ENCODE data around the gene C6. TPM values are rescaled to one million over a fixed set of nuclear protein-coding genes. Genes with fewer than 3 reads are reported as not detected.

Gene C6
- total and polyA plus RNA-seq, 9 of the 15 experiments (the other 6 are each of a cell fraction or from before 2014, with no cell fraction given), result 0.09 TPM; not detected in 8

DNA sequence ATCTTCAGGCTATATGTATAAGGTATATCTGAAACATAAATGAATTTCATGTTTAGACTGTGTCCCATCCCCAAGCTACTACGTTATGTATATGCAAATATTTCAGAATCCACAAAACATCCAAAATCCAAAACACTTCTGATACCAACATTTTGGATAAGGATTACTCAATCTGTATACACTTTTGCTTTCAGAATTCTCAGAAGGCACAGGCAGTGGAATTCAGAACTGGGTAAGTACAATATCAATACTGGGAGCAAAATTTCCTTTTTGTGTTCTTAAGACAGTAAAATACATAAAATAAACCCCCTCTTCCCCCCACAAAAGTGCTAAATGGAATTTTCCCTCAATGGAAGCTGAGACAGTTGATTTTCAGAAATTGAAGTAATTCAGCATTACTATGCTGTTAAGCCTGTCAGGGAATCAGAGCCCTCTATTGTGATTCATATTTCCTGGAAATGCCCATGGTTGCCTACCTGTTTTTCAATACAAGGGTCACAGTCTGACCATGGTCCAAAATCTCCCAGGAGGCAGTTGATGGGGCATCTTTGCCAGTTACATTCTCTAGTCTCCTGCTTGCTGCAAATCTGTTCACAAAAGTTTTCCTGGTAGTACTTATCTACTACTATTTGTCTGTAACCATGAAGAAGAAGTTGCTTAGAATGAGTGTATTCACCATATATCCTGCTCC lies 12.1 kb downstream of the C6 start:
- H3K27me3 ChIP-seq (ENCODE audit: control insufficient read depth in 2 of 2, insufficient read depth in 2 of 2, low read length in 2 of 2), result no peaks in the 10 kb centered on the region
- no peak overlapping the region for H3K9ac ChIP-seq (ENCODE audit: insufficient read depth in 1 of 2, low read depth in 2 of 2, low read length in 2 of 2)
- 0% methylated on average over 1 of the region's 1 CpG for WGBS (ENCODE audit: insufficient coverage, low coverage, missing lambda C conversion rate)
- no peaks in the 10 kb centered on the region for H3K4me1 ChIP-seq (replicated peaks in 1 of 2; ENCODE audit: control insufficient read depth in 2 of 2, insufficient read depth in 2 of 2, low read length in 2 of 2)
- H4K20me1 ChIP-seq (replicated peaks; ENCODE audit: control insufficient read depth, insufficient read depth, low read length), result no peaks in the 10 kb centered on the region
- H3K36me3 ChIP-seq (ENCODE audit: control insufficient read depth, insufficient read depth, low read length), result no peaks in the 10 kb centered on the region
- FAIRE-seq, result no peak
- no peaks in the 10 kb centered on the region for H3K79me2 ChIP-seq (ENCODE audit: control insufficient read depth, insufficient read depth, low read length)
- ChIA-PET POLR2A (no interaction called here), CTCF (ENCODE audit: low intra/inter-chr PET ratio) (no interaction called here)
- no peak overlapping the region for H3K27ac ChIP-seq (ENCODE audit: extremely low read depth, low read depth, low read length)
- H3K4me2 ChIP-seq (ENCODE audit: insufficient read depth, low read length), result no peak overlapping the region
- DNase-seq (ENCODE audit: extremely low read depth in 1 of 4, low spot score in 3 of 4), result no peak
- no TSS peak for BruUV-seq (replicated peaks)
- H3K9me1 ChIP-seq (ENCODE audit: control insufficient read depth, insufficient read depth, low read length), result no peaks in the 10 kb centered on the region
- no peaks in the 10 kb centered on the region; the same call in none of the 2 replicates for H3K9me3 ChIP-seq (replicated peaks; ENCODE audit: control insufficient read depth, insufficient read depth, low read depth, low read length)
- no peak for ATAC-seq
- in situ Hi-C loops (cut with MboI), result no loop called here
- intact Hi-C loops (cut with micrococcal nuclease), result no loop called here
- H2AFZ ChIP-seq (ENCODE audit: low read depth, low read length), result no peak overlapping the region
- H3K4me3 ChIP-seq, result no peak overlapping the region
- no peak for TF ChIP-seq ELF1 (tag; IDR thresholded peaks at IDR 0.05)
- no peak for TF ChIP-seq ZNF696 (CRISPR knock-in tag; conservative IDR thresholded peaks at IDR 0.05)
- TF ChIP-seq NFYB (IDR thresholded peaks at IDR 0.05; ENCODE audit: extremely low read depth, insufficient read length), result no peak
- TF ChIP-seq ZNF143 (CRISPR knock-in tag; IDR thresholded peaks at IDR 0.05), result no peak
- TF ChIP-seq ZNF398 (CRISPR knock-in tag; IDR thresholded peaks at IDR 0.05), result no peak
- TF ChIP-seq SMAD2 (IDR thresholded peaks at IDR 0.05; ENCODE audit: low read depth, low read length), result no peak
- TF ChIP-seq CBX3 (IDR thresholded peaks at IDR 0.05; ENCODE audit: borderline replicate concordance in 1 of 2, low read length in 2 of 2), result no peak
- TF ChIP-seq SLC30A9 (CRISPR knock-in tag; IDR thresholded peaks at IDR 0.05), result no peak
- TF ChIP-seq HNRNPH1 (optimal IDR thresholded peaks at IDR 0.05; ENCODE audit: low read depth, low read length), result no peak
- no peak for TF ChIP-seq ARID1B (IDR thresholded peaks at IDR 0.05)
- no peak for TF ChIP-seq ZNF589 (CRISPR knock-in tag; IDR thresholded peaks at IDR 0.05; ENCODE audit: low read depth)
- TF ChIP-seq POLR2B (IDR thresholded peaks at IDR 0.05; ENCODE audit: low read depth, partially characterized antibody), result no peak
